Activated CD8-positive, alpha-beta memory T cell treated with anti-CD3 and anti-CD28 coated beads for 1 hour (primary cell): ENCODE measurements around the gene HTRA3.

Source experiments
- DNase-seq, 2 donors: peaks; one replicate each; pipeline ENCODE4 v3.0.0-alpha.2; 2020; ENCODE audit warnings: low read depth in 1 of 2; ENCODE audit errors: extremely low read depth in 1 of 2

The HTRA3 gene

GRCh38 chr4:8322794-8323704 lies 53.5 kb downstream of the HTRA3 start:
- no peak for DNase-seq

GRCh38 chr4:8323947-8324555 lies 54.5 kb downstream of the HTRA3 start:
- no peak for DNase-seq

GRCh38 chr4:8324640-8325239 lies 55.2 kb downstream of the HTRA3 start:
- no peak for DNase-seq

GRCh38 chr4:8325291-8325973 lies 55.9 kb downstream of the HTRA3 start:
- DNase-seq, result no peak

GRCh38 chr4:8326206-8326605 lies 56.7 kb downstream of the HTRA3 start:
- DNase-seq, result no peak

GRCh38 chr4:8328456-8328855 lies 58.9 kb downstream of the HTRA3 start:
- no peak for DNase-seq

- DNase-seq, result no peak
Measured at GRCh38 chr4:8328866-8329559, 59.5 kb downstream of the HTRA3 start.

GRCh38 chr4:8329560-8329858 lies 60.0 kb downstream of the HTRA3 start:
- DNase-seq, result no peak

- no peak for DNase-seq
Measured at GRCh38 chr4:8329859-8330761, 60.6 kb downstream of the HTRA3 start.

GRCh38 chr4:8330821-8331574 lies 61.4 kb downstream of the HTRA3 start:
- DNase-seq, result no peak

GRCh38 chr4:8331575-8331955 lies 62.0 kb downstream of the HTRA3 start:
- DNase-seq, result no peak

- no peak for DNase-seq
Measured at GRCh38 chr4:8332038-8332857, 62.7 kb downstream of the HTRA3 start.

- no peak for DNase-seq
Measured at GRCh38 chr4:8332891-8333331, 63.4 kb downstream of the HTRA3 start.

- DNase-seq, result no peak
Measured at GRCh38 chr4:8333726-8334460, 64.3 kb downstream of the HTRA3 start.

GRCh38 chr4:8334786-8335460 lies 65.4 kb downstream of the HTRA3 start:
- no peak for DNase-seq

- no peak for DNase-seq
Measured at GRCh38 chr4:8335848-8336247, 66.3 kb downstream of the HTRA3 start.

- DNase-seq, result no peak
Measured at GRCh38 chr4:8336412-8337075, 67.0 kb downstream of the HTRA3 start.
